GM12878 (cell line): ENCODE data around the gene NFKBIZ.

ENCODE experiments used
- CTCF ChIP-seq, 3 experiments: IDR thresholded peaks in 2 of 3; conservative IDR thresholded peaks in 1 of 3; 2 replicates each; pipeline ENCODE4 v1.5.1; 2011; ENCODE audit warnings: low read depth in 3 of 3, low read length in 3 of 3, mild to moderate bottlenecking in 3 of 3, control low read depth in 2 of 3, moderate library complexity in 2 of 3, inconsistent platforms in 1 of 3, mixed read lengths in 1 of 3; ENCODE audit not compliant: control insufficient read depth in 2 of 3, insufficient read depth in 1 of 3; ENCODE audit errors: extremely low read depth in 1 of 3
- EZH2 ChIP-seq: IDR thresholded peaks from 2 replicates; pipeline ENCODE4 v1.6.1; 2012; ENCODE audit warnings: low read depth, mild to moderate bottlenecking, control low read depth, inconsistent platforms, low read length, borderline replicate concordance; ENCODE audit not compliant: control insufficient read depth
- NR2C2 ChIP-seq: IDR thresholded peaks from 2 replicates; pipeline ENCODE4 v1.6.1; 2011; ENCODE audit warnings: borderline replicate concordance, low read depth; ENCODE audit not compliant: control insufficient read depth, insufficient read length
- POLR2AphosphoS5 ChIP-seq: IDR thresholded peaks from 2 replicates; pipeline ENCODE4 v1.6.1; 2011; ENCODE audit warnings: mild to moderate bottlenecking, low read length, inconsistent platforms
- SREBF1 ChIP-seq: IDR thresholded peaks from 2 replicates; pipeline ENCODE4 v1.6.1; 2012; ENCODE audit warnings: mild to moderate bottlenecking, low read length
- ZSCAN29 ChIP-seq: fragments of 450-650 bp; IDR thresholded peaks from 2 replicates; pipeline ENCODE4 v1.6.1; 2017; ENCODE audit warnings: mild to moderate bottlenecking, moderate library complexity
- ZZZ3 ChIP-seq: IDR thresholded peaks from 2 replicates; pipeline ENCODE4 v1.6.1; 2011; ENCODE audit warnings: low read depth; ENCODE audit not compliant: control insufficient read depth, insufficient read length
- TF ChIP-seq, protein P1 (sequence below): IDR thresholded peaks from 2 replicates; pipeline ENCODE4 v1.6.1; 2012; ENCODE audit warnings: mild to moderate bottlenecking, low read depth, low read length
- TF ChIP-seq, protein P2 (sequence below): fragments of 450-650 bp; IDR thresholded peaks from 2 replicates; pipeline ENCODE4 v1.6.1; 2017; ENCODE audit warnings: borderline replicate concordance

DNA sequence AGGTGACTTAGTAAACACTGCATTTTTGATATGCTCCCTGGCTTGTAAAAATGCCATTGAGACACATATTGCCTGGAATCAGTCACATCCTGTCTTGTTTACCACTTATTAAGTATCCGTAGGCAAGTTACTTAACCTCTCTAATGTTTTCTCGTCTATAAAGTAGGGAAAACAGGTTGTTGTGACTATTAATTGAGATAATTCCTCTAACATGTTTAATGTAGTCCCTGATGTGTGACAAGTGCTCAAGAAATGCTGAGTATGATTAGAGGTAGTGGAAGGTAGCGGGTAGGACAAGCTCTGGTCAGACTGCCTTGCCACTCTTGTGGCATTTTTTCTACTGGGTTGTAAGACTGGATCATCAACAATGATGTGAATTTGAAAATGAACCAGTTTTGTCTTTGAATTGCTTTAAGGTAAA is 54.1 kb downstream of the NFKBIZ start:
- TF ChIP-seq, protein P1, sequence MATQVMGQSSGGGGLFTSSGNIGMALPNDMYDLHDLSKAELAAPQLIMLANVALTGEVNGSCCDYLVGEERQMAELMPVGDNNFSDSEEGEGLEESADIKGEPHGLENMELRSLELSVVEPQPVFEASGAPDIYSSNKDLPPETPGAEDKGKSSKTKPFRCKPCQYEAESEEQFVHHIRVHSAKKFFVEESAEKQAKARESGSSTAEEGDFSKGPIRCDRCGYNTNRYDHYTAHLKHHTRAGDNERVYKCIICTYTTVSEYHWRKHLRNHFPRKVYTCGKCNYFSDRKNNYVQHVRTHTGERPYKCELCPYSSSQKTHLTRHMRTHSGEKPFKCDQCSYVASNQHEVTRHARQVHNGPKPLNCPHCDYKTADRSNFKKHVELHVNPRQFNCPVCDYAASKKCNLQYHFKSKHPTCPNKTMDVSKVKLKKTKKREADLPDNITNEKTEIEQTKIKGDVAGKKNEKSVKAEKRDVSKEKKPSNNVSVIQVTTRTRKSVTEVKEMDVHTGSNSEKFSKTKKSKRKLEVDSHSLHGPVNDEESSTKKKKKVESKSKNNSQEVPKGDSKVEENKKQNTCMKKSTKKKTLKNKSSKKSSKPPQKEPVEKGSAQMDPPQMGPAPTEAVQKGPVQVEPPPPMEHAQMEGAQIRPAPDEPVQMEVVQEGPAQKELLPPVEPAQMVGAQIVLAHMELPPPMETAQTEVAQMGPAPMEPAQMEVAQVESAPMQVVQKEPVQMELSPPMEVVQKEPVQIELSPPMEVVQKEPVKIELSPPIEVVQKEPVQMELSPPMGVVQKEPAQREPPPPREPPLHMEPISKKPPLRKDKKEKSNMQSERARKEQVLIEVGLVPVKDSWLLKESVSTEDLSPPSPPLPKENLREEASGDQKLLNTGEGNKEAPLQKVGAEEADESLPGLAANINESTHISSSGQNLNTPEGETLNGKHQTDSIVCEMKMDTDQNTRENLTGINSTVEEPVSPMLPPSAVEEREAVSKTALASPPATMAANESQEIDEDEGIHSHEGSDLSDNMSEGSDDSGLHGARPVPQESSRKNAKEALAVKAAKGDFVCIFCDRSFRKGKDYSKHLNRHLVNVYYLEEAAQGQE = no peak
- no peak for TF ChIP-seq NR2C2
- no peak for TF ChIP-seq EZH2
- no peak for TF ChIP-seq ZSCAN29
- no peak for TF ChIP-seq CTCF (IDR thresholded peaks at IDR 0.05 in 2 of 3, conservative IDR thresholded peaks at IDR 0.05 in 1 of 3; ENCODE audit: control insufficient read depth in 2 of 3, extremely low read depth in 1 of 3, insufficient read depth in 1 of 3, low read depth in 3 of 3, low read length in 3 of 3)
- no peak for TF ChIP-seq ZZZ3
- no peak for TF ChIP-seq POLR2AphosphoS5
- TF ChIP-seq, protein P2, sequence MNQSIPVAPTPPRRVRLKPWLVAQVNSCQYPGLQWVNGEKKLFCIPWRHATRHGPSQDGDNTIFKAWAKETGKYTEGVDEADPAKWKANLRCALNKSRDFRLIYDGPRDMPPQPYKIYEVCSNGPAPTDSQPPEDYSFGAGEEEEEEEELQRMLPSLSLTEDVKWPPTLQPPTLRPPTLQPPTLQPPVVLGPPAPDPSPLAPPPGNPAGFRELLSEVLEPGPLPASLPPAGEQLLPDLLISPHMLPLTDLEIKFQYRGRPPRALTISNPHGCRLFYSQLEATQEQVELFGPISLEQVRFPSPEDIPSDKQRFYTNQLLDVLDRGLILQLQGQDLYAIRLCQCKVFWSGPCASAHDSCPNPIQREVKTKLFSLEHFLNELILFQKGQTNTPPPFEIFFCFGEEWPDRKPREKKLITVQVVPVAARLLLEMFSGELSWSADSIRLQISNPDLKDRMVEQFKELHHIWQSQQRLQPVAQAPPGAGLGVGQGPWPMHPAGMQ = no peak
- TF ChIP-seq SREBF1 = no peak
